ENCODE measurements around the gene STK24.

The STK24 gene

DNA sequence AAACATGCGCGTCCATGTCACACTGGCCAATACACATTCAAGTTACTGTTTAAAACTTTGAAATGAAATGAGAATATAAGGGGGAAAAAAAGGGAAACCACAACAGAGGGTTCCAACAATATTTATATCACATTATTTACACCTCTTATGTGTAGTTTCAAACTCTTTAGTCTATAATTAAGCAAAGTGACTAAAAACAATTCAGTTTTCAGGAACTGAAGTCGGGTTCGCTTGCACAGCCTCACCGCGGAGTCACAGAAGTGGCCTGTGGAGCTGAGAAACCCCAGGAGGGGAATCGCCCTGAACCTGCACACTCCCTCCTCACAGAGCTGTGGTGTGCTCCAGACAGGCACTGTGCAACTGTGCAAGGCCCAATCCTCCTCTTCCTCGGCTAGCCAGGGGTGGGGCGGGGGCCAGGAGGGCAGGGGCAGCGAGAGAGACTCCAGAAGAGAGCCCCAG, 75.9 kb downstream of the STK24 start:
- no peak for DNase-seq
- in situ Hi-C loops (cut with MboI; ENCODE audit: low pct_unique_long_range_greater_than_20kb, low sequenced_read_pairs) = no loop called here

DNA sequence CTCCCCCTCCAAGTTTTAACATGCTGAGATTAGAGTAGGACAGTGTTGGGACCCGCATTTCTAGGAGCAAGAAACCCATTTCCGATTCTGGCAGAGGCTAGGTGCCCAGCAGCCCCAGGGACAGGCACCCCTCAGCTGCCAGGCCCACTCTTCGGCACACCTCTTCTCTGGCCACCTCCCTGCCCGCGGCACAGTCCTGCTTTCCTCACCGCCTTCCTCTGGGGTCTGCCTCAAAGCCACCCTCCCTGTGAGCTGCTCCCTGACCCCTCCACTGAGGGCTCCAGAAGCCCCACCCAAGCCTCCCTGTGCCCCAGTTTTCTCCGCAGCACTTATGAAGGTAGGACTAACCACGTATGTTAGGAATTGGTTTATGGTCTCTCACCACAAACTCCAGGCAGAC, 79.9 kb downstream of the STK24 start:
- in situ Hi-C loops (cut with MboI; ENCODE audit: low pct_unique_long_range_greater_than_20kb, low sequenced_read_pairs) = no loop called here
- DNase-seq = no peak

DNA sequence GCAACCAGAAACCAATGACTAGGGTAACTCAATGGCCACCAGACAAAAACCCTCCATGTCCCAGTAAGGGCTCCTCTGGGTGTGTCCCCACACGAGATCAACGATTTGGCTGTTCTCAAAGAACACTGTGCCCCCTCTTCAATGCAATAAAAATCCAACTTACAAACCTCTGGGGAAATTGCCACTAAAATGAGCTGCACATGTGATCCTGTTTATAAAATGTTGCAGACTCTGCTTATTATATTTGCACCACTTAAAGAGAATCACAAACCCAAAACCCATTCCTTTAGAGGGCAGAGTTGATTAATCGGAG, 80.5 kb downstream of the STK24 start:
- in situ Hi-C loops (cut with MboI; ENCODE audit: low pct_unique_long_range_greater_than_20kb, low sequenced_read_pairs) = no loop called here
- no peak for DNase-seq

DNA sequence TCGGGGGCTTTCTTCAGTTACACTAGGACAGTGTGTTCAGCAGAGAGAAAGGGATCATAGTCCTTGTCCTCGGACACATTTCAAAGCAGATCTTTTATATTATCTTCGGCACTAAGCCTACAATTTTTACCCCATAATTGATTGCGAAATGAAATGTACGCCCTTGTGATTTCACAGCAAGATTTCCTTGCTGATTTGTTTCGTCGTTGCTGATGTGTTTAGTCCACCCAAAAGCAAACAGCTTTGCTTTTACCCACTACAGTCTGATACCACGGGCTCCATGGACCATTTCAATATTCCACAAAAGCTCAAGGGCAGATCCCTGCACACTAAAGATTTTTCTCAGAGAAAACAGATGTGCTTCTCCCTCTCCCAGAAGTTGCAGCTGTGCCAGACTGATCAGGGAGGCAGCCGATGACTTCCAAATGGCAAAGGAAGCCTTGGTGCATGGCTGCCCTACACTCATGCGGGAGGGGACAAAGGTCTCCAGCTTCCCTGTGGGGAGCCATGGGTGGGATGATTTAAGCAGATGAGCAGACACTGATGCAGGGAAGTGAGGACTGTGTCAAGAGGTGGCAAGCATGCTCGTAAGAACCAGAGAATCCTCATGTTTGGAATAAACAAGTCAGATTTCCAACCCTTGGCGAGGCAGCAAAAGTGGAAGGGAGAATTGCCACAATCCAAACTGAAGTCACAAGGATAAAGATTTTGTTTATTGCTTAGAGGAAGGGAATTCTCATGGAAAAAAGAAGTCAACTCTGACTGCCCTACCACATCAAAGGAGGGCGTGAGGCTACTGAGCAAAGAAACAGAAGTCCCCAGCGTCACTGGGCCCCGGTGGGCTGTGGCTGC, 81.1 kb downstream of the STK24 start:
- in situ Hi-C loops (cut with MboI; ENCODE audit: low pct_unique_long_range_greater_than_20kb, low sequenced_read_pairs) = no loop called here
- no peak for DNase-seq

DNA sequence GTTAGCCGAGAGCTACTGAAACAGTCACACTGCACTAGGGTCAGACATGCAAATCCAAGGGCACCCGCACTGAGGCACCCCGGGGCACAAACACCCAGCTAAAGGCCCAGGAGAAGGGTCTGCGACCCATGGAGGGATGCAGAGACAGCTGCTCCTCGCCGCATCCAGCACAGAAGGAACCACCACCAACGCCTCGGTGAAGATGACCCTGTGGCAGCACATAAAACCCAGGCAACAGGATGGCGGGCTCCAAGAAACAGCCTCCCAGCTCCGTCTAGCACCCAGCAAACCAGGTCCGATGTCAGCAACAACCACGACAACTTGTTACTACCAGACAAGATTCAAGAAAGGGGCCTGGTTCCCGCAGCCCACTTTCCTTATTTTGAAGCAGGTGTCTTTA, 82.1 kb downstream of the STK24 start:
- no peak for DNase-seq
- in situ Hi-C loops (cut with MboI; ENCODE audit: low pct_unique_long_range_greater_than_20kb, low sequenced_read_pairs) = no loop called here

DNA sequence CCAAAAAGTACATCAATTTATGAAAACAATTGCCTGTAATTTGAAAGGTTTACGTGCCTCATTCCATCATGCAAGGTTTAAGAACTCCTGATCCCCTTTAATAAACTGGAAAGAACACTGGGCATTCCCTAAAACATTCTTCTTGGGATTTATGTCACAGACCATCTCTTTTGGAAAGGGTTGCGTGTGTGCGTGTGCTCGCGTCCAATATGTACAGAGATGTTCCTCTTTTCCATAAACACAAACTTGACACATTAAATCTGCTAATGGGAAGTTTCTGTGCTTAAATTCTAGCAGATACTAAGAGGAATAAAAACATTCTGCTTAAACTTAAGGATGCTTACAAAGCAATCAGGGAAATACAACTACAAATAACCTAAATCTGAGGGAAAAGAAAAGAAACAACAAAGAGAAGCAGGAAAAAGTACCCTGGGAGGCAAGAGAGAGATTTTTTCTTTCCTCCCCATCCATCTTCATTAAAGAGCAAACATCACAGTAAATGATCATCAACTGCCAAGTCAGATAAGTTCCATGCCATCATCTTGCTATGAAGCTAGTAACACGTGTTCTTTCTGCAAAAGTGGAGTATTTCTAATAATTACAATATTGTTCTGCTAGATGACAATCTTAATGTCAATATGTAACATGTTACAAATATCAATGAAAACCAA, 83.7 kb downstream of the STK24 start:
- no peak for DNase-seq
- in situ Hi-C loops (cut with MboI; ENCODE audit: low pct_unique_long_range_greater_than_20kb, low sequenced_read_pairs) = no loop called here

DNA sequence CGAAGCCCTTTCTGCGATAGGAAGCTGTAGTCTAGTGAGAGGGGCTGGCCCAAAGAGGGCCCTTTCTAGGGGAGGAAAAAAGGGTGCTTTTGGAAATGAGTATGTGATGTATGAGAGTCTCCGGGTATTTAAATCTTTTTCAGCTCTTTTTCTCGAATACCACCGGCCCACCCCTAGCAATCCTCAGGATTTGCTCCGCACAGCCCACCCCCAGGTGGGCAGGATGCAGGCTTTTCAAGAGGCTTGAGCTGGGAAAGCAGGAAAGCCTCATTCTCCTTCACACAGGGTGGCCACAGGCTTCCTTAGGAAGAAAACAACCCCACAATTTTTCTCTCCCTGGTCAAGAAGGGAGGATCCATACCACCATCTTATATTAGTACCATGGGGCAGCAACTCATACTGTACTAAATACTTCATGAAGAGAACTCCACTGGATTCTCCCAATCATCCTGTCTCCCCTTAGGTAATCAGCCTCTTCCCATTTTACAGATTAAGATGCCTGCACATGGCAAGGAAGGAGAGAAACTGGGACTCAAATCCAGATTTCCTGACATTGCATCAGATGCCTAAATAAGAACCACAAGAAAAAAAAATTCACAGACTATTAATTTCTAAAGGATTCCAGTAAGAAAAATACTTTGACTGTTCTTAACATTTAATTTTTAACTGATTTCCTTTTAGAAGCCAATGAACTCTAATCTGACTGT, 84.4 kb downstream of the STK24 start:
- DNase-seq = no peak
- in situ Hi-C loops (cut with MboI; ENCODE audit: low pct_unique_long_range_greater_than_20kb, low sequenced_read_pairs) = no loop called here

DNA sequence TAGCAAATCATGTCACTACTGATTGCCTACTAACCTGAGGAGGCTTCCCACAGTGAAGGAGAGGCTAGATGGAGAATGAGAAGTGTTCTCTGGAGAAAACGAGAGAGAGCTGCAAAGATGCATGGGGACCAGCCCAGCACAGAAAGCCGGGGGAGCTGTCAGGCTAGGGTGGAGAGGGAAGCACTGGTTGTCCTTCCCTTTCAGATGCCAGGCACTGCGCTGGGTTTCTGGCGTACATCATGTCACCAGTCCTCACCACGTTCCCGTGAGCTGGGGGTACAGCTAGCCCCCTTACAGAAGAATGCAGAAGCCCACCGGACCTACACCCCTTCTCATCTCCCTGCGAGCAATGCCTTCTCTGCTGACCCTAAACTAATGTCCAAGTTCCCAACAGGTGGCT, 86.0 kb downstream of the STK24 start:
- in situ Hi-C loops (cut with MboI; ENCODE audit: low pct_unique_long_range_greater_than_20kb, low sequenced_read_pairs) = no loop called here
- DNase-seq = no peak

DNA sequence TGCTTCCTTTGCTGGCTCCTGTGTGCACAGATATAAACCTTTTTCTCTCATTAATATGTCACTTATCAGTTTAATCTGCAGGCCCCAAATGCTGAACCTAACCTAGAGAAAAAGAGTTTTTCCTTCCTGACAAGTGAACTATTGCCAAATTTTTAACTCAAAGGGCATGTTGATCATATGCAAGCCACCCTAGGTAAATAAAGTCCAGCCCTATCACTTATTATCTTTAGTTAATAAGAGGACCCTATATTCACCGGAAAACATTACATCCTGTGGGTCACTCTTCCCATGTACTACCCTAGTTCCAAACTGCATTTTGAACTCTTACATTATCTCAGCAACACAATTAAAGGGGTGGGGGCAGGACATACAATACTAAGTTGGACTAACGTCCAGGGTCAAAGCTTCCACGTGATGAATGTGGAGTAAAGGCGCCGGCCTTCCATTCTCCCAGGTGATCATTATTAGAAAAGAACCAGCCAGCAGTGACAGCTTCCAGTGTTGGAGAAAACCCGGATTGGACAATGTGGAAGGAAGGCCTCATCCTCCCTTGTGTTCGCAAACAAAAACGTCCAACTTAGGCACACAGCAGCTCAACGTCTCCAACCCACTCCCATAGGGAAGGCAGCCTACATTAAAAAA, 86.6 kb downstream of the STK24 start:
- DNase-seq = no peak
- in situ Hi-C loops (cut with MboI; ENCODE audit: low pct_unique_long_range_greater_than_20kb, low sequenced_read_pairs) = no loop called here

DNA sequence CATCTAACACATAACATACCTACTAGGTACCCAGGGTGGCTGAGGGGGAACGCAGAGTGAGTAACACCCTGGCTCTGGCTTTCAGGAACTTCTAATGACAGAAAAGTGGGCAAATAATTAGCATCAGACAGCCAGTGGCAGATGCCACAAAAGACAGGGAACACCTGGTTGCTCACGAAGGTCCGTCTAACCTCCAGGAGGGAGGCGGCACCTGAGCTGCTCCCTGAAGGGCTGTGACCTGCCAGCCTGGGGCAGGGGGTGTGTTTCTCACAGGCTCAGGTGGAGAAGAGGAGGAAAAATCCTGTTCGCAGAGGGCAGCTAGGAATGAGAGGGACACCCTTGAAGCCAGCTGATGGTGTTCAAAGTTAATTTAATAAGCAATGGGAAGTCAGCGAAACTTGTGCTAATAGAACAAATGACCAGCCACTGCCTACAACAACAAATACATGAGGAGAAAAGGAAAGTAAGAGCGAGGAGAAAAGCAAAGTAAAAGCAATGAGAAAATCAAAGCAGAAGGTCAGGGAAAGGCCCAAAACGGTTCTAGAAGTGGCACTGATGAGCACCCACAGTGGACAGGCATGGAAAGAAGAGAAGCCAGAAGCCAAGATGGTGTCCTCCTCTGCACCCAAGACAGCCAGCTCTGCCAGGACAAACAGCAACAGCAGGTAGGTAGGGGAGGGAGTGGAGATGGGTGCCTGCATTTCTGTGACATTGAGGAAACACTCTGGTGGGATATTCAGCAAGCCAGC, 87.3 kb downstream of the STK24 start:
- no peak for DNase-seq
- in situ Hi-C loops (cut with MboI; ENCODE audit: low pct_unique_long_range_greater_than_20kb, low sequenced_read_pairs) = no loop called here

DNA sequence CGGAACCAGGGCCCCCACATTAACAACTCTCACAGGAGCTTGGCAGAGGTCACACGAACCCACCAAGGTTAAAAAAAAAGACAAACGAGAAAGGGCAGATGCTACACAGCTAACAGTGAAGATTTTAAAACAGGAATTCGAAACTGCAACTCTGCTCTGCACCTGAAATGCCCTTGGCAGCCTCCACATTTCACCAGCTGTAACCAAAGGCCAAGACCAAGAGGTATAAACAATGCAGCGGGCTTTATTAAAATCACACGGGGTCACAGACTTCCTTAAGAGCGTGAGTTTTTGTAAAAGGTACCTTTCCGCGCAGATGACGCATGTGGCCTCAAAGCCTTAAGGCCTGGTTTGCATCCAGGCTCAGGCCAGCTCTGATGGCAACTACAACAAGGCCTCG, 88.2 kb downstream of the STK24 start:
- in situ Hi-C loops (cut with MboI; ENCODE audit: low pct_unique_long_range_greater_than_20kb, low sequenced_read_pairs) = no loop called here
- no peak for DNase-seq

DNA sequence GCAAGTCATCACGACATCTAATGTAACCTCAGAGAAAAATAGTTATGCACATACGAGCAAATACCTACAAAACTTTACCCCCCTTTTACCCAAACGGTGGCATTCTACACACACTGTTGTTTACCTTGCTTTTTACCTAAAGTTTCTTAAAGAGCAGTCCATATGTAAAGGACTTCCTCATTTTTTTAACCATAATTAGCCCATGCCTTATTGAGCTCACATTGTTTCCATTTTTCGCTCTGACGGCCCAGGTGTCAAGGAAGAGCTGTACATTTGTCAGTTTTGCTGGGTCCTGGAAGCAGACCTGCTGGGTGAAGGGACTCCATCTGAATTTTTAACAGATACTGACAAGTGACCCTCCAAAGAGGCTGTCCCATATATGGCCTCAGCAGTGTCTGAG, 89.4 kb downstream of the STK24 start:
- in situ Hi-C loops (cut with MboI; ENCODE audit: low pct_unique_long_range_greater_than_20kb, low sequenced_read_pairs) = no loop called here
- peak; percentile 54 for DNase-seq

DNA sequence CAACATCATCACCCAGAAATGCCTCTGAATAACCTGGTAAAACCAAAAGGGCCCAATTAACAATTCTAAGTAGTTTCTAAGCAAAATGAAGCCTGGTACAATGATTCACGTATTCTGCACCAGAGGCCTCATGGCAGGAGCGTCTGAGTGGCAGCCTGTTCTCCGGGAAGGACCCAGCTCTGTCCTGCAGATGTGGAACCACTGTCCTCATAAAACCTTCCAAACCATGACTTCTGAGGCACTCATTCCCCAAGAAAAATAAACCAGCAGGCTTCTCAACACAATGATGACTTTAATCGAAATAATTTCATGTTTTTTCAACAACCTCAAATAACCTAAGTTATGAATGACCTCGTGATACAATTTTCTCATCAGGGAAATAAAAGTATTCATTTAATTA, 89.9 kb downstream of the STK24 start:
- no peak for DNase-seq
- in situ Hi-C loops (cut with MboI; ENCODE audit: low pct_unique_long_range_greater_than_20kb, low sequenced_read_pairs) = no loop called here

DNA sequence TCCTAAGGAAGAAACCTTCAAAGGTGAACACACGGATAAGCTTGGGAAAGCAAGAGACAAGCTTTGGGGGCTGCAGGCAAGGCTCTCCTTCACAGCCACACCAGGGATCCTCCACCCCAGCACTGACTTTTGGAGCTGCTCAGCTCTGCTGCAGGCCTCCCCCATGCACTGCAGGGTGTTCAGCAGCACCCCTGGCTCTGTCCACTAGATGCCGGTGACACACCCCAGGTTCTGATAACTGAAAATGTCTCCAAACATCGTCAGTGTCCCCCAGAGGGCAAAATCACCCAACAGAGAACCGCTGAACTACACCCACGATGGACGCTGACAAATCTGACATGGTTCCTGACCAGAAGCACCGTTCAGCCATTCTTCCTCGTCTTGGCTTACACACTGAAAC, 90.5 kb downstream of the STK24 start:
- in situ Hi-C loops (cut with MboI; ENCODE audit: low pct_unique_long_range_greater_than_20kb, low sequenced_read_pairs) = no loop called here
- no peak for DNase-seq

DNA sequence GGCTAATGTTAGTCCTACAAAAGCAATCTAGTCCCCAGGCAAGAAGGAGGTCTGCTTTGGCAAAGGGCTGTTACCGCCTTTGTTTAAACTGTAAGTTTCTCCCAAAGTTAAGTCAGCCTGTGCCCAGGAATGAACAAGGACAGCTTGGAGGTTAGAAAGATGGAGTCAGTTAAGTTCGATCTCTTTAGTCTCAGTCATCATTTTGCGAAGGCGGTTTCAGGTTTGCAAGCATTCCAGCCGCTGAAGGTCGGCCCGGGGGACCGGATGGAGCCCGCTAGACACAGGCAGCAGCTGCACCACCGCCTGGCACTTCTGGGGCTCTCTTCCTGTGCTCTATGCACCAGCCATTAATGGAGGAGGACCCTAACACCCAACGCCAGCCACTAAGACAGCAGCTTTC, 91.3 kb downstream of the STK24 start:
- in situ Hi-C loops (cut with MboI; ENCODE audit: low pct_unique_long_range_greater_than_20kb, low sequenced_read_pairs) = no loop called here
- no peak for DNase-seq

DNA sequence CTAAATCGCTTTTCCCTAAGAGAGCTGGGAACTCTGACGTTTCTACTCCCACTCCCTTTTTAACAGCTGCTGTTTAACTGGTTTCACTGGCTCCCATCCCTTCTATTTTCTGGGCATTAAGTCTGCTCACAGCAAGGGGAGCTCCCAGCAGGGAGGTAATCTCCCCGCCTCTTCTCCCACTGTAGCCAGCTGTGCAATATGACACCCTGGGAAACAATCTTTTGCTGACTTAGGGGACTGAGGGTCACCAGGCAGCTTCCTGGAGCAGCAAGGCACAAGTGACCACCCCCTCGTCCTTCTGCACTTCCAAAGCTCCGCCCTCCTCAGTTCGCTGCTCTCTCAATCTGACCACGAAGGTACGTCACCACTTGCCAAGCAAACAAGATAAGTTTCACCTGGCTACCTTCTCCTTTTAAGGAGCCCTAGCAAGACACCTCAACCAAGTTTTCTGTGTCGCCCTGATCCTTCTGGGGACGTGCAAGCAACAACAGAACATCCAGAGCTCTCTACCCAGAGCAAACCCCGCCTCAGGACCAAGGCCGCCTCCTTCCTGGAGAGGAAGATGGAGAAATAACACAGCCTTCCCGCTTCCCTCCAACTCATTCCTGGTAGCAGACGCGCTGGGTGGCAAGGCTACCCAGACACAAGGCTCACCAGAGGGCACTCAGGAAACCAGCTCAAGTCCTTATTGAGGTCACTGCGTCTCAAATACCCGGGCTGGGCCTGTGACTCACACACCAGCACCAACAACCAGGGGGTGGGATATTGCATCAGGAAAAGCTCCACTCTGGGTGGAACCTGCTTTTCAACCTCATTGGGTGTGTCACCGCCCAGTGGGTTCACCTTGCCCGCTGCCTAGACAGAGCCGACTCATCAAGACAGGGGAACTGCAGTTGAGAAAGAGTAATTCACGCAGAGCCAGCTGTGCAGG, 92.4 kb downstream of the STK24 start:
- in situ Hi-C loops (cut with MboI; ENCODE audit: low pct_unique_long_range_greater_than_20kb, low sequenced_read_pairs) = no loop called here
- no peak for DNase-seq

DNA sequence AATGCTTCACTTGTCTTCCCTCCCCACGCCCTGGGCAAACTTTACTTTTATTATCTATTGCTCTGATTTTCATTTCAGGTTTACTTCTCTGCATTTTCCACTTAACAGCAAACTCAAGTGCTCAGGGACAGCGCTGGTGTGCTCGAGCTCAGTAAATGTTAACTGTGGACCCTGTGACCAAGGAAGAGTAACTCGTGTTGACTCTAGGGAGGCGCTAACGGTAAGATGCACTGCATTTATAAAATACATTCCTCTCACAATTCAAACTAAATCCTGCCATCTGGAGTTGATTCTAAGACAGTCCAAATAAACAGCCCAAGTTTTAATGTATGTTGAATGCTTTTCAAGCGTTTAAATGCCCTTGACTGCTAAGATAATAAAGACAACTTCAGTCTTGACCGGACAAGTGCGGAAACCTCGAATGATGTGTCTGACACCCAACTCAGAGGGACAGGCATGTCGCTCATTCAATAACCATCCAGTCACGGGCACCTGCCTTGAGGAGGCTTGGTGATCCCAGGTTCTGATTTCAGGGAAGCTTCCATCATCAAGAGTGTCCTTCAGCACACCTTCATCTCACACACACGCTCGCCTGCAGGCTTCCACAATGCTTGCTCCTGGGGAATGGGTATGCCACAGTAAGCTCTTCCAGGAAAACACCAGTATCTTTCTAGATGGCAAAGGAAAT, 93.2 kb downstream of the STK24 start:
- no peak for DNase-seq
- in situ Hi-C loops (cut with MboI; ENCODE audit: low pct_unique_long_range_greater_than_20kb, low sequenced_read_pairs) = no loop called here
